Transverse colon (tissue), 4 donors: Measurements from ENCODE around the gene DLGAP3. TPM values are rescaled to one million over a fixed set of nuclear protein-coding genes. Genes with fewer than 3 reads are reported as not detected.

Experiments
- DNase-seq: peaks from one replicate; pipeline ENCODE4 v3.0.0-alpha.2; 2019
- H3K27ac ChIP-seq, 4 donors: fragments of 200-600 bp; sonication (generic); 2 replicates each; pipeline ENCODE4 v1.5.1; 2016 to 2018; ENCODE audit warnings: inconsistent platforms in 4 of 4
- H3K27me3 ChIP-seq: fragments of 200-600 bp; sonication (generic); 2 replicates; pipeline ENCODE4 v1.5.1; 2017; ENCODE audit warnings: inconsistent platforms
- H3K36me3 ChIP-seq, 4 donors: fragments of 200-600 bp; sonication (generic); 2 replicates each; pipeline ENCODE4 v1.5.1; 2017 to 2019; ENCODE audit warnings: inconsistent platforms in 4 of 4
- H3K4me1 ChIP-seq, 4 donors: fragments of 200-600 bp; sonication (generic); 2 replicates each; pipeline ENCODE4 v1.5.1; 2017 to 2020; ENCODE audit warnings: inconsistent platforms in 4 of 4
- H3K4me3 ChIP-seq, 4 donors: fragments of 200-600 bp; sonication (generic); 1 replicate in 1 of 4; 2 replicates in 3 of 4; pipeline versions ENCODE4 v1.5.1 to v1.6.1; 2017 to 2019; ENCODE audit warnings: inconsistent platforms in 4 of 4
- H3K9me3 ChIP-seq, 2 donors: fragments of 200-600 bp; sonication (generic); 2 replicates each; pipeline ENCODE4 v1.5.1; 2017 to 2019; ENCODE audit warnings: inconsistent platforms in 2 of 2
- EP300 ChIP-seq: sonication (generic); formaldehyde crosslinking; IDR thresholded peaks from one replicate; pipeline ENCODE4 v1.6.1; 2017; ENCODE audit warnings: antibody characterized with exemption, low read depth
- POLR2A ChIP-seq: fragments of 450-650 bp; IDR thresholded peaks from one replicate; pipeline ENCODE4 v1.6.1; 2016; ENCODE audit warnings: antibody characterized with exemption, mild to moderate bottlenecking, moderate library complexity
- POLR2AphosphoS5 ChIP-seq, 3 donors: sonication (generic); formaldehyde crosslinking; IDR thresholded peaks; one replicate each; pipeline ENCODE4 v1.6.1; 2016; ENCODE audit warnings: antibody characterized with exemption in 3 of 3
- WGBS, 2 donors: methylation state at CpG; one replicate each; pipeline ENCODE4 v1.1.5; 2018; ENCODE audit warnings: low coverage in 1 of 2; 5-methylcytosine and 5-hydroxymethylcytosine counted together
- in situ Hi-C, 4 donors: fragments of 200-750 bp; cut with MboI; loops; one replicate each; pipeline versions ENCODE4 v1.15.0 to v1.15.1; 2017; ENCODE audit warnings: low sequenced_read_pairs in 3 of 4, low pct_ligation_motif_present in 1 of 4, low pct_unique_long_range_greater_than_20kb in 1 of 4
- intact Hi-C: fragments of 100-400 bp; cut with DNase I; formaldehyde crosslinking; loops from one replicate; pipeline ENCODE4 v1.15.1; 2023; ENCODE audit warnings: low total_unique reads
- total RNA-seq, 4 donors: library from RNA; depleted of rRNA; stranded (reverse); fragments of >200 nt; gene quantifications; one replicate each; pipeline ENCODE4 v1.1.0, GENCODE V29; 2016
- TF ChIP-seq, protein P1 (sequence below), 5 experiments: fragments of 200-600 bp in 3 of 5; fragments of 450-650 bp in 2 of 5; sonication (generic) in 3 of 5; IDR thresholded peaks; 1 replicate in 2 of 5; 2 replicates in 3 of 5; pipeline ENCODE4 v1.5.1; 2016 to 2017; ENCODE audit warnings: antibody characterized with exemption in 5 of 5, inconsistent platforms in 3 of 5, mild to moderate bottlenecking in 2 of 5, moderate library complexity in 1 of 5

The DLGAP3 gene
- total RNA-seq, 4 donors from 2014 or later, result 0.14 to 1.4 (median 0.64) TPM

DNA sequence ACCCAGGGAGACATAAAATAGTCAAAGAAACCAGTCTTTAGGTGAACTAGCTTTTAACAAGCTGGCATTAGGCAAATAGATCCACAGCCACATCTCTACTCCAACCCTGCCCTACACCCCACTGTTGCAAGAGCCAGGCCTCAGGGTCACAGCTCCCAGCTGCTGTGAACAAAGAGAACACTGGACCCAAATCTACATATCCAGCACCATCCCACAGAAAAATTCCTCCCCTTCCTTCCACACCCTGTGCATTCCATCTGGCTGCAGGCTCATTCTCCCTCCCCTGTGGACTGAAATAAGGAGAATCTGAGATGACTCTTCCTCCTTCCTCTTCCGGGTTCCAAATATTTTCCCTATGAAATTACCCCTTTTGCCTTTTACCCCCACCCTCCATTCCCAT, 23.2 kb downstream of the DLGAP3 start:
- no peak overlapping the region for H3K27ac ChIP-seq
- WGBS, 2 donors, result 73 to 75% methylated on average over 1 of the region's 1 CpG
- no peaks in the 10 kb centered on the region for H3K9me3 ChIP-seq
- in situ Hi-C loops (no loop called here), intact Hi-C loops (no loop called here)
- DNase-seq, result no peak
- TF ChIP-seq POLR2A, result no peak
- no peak for TF ChIP-seq EP300
- TF ChIP-seq, protein P1, sequence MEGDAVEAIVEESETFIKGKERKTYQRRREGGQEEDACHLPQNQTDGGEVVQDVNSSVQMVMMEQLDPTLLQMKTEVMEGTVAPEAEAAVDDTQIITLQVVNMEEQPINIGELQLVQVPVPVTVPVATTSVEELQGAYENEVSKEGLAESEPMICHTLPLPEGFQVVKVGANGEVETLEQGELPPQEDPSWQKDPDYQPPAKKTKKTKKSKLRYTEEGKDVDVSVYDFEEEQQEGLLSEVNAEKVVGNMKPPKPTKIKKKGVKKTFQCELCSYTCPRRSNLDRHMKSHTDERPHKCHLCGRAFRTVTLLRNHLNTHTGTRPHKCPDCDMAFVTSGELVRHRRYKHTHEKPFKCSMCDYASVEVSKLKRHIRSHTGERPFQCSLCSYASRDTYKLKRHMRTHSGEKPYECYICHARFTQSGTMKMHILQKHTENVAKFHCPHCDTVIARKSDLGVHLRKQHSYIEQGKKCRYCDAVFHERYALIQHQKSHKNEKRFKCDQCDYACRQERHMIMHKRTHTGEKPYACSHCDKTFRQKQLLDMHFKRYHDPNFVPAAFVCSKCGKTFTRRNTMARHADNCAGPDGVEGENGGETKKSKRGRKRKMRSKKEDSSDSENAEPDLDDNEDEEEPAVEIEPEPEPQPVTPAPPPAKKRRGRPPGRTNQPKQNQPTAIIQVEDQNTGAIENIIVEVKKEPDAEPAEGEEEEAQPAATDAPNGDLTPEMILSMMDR (IDR thresholded peaks at IDR 0.05), result no peak
- TF ChIP-seq POLR2AphosphoS5 (IDR thresholded peaks at IDR 0.05), result no peak
- no peak overlapping the region for H3K4me3 ChIP-seq
- peaks cover 4% of the 10 kb centered on the region for H3K27me3 ChIP-seq
- no peaks in the 10 kb centered on the region for H3K36me3 ChIP-seq
- no peaks in the 10 kb centered on the region for H3K4me1 ChIP-seq

DNA sequence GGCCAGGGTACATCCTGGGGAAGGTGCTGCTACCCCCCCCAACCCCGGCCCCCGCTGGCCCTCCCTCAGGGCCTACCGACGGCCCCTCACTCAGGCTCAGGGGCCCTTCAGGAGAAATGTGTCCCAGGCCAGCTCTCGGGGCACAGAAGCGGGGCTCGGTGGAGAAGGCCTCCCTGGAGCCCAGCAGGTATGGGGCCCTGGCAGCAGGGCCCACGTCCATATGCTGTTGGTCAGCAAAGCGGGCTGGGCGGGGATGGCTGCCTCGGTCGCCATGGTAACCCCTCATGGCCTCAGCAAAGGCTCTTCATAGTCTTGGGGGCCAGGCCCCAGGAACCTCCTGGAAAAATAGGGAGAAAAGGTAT, 24.4 kb downstream of the DLGAP3 start:
- TF ChIP-seq EP300, result no peak
- no peak for TF ChIP-seq POLR2A
- TF ChIP-seq, protein P1 (IDR thresholded peaks at IDR 0.05), result no peak
- no peak for TF ChIP-seq POLR2AphosphoS5 (IDR thresholded peaks at IDR 0.05)
- Histone ChIP-seq H3K27me3 (peaks cover 5% of the 10 kb centered on the region), H3K4me3 (no peak overlapping the region), H3K4me1 (no peaks in the 10 kb centered on the region), H3K36me3 (no peaks in the 10 kb centered on the region), H3K27ac (no peak overlapping the region), H3K9me3 (no peaks in the 10 kb centered on the region)
- intact Hi-C loops, result no loop called here
- WGBS, 2 donors, result 85% methylated on average over 12 of the region's 12 CpGs; no CpG with 5 or more reads in 1 of the 2 donors
- DNase-seq, result no peak
- in situ Hi-C loops, result no loop called here

DNA sequence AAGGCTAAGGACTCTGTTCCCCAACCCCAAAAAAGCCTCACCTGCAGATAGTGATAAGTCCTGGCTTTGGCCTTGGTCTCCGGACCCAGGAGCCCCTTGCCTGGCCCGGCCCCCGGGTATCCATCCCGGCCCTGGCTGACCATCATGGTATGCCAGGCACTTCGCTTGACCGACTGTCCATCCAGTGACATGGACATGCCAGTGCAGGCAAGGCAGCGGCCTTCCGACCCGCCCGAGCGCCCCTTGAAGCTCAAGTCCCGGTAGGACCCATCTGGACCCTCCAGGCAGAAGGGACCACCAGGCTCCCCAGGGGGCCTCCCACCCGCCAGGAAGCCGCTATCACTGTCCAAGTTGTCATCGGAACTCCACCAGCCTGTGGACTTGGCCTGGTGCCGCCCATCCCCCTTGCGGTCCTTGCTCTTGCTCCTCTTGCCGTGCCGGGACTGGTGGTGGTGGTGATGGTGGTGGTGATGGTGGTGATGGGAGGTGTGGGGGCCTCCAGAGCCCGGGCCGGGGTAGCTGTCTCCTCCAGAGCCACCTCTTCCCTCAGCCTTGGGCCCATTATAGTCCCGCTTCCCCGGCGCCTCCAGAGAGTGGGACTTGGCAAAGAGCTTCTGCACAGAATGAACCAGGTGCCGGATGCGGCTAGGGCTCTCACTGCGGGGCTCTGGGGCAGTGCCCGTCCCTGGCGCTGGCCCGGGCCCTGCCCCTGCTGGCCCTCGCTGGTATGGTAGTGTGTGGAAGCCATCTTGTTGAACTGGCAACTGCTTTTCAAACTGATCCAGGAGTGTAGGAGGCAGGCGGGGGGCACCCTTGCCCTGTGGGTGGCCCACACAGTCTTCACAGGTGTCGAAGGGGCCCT, 25.0 kb downstream of the DLGAP3 start:
- H3K27ac ChIP-seq, result no peak overlapping the region
- 89% methylated on average over 27 of the region's 33 CpGs; no CpG with 5 or more reads in 1 of the 2 donors for WGBS, 2 donors
- no peaks in the 10 kb centered on the region for H3K9me3 ChIP-seq
- intact Hi-C loops, result no loop called here
- H3K4me3 ChIP-seq, result no peak overlapping the region
- H3K27me3 ChIP-seq, result peaks cover 5% of the 10 kb centered on the region
- in situ Hi-C loops, result no loop called here
- TF ChIP-seq, protein P1 (IDR thresholded peaks at IDR 0.05), result no peak
- no peak for TF ChIP-seq POLR2A
- no peak for TF ChIP-seq POLR2AphosphoS5 (IDR thresholded peaks at IDR 0.05)
- H3K36me3 ChIP-seq, result no peaks in the 10 kb centered on the region
- no peaks in the 10 kb centered on the region for H3K4me1 ChIP-seq
- DNase-seq, result no peak

DNA sequence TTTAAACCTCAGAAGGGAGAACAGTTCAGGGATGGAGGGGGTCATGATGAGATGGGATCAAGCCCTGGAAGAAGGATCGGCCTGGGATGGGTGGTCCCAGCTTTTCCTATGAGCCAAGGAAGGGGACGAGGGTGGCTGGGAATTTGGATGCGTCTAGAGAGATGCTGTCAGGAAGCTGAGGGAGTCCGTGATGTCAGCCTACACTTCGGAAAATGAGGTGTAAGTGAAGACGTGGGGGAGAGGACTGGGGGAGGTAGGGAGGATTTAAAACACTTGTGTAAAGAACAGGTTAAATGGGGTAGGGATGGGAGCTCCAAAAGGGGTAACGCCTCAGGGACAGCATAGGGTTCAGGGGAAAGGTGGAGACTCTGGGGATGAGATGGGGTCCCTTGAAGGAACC, 27.5 kb downstream of the DLGAP3 start:
- no peak for DNase-seq
- peaks cover 5% of the 10 kb centered on the region for H3K27me3 ChIP-seq
- in situ Hi-C loops (no loop called here), intact Hi-C loops (no loop called here)
- no peak overlapping the region for H3K4me3 ChIP-seq
- 57 to 67% methylated on average over 5 to 7 of the region's 7 CpGs for WGBS, 2 donors
- H3K4me1 ChIP-seq, result peaks cover 0 to 6% (median 0%) of the 10 kb centered on the region in 4 donors
- no peak for TF ChIP-seq EP300
- no peak for TF ChIP-seq POLR2A
- TF ChIP-seq, protein P1 (IDR thresholded peaks at IDR 0.05), result no peak
- no peak for TF ChIP-seq POLR2AphosphoS5 (IDR thresholded peaks at IDR 0.05)
- H3K9me3 ChIP-seq, result no peaks in the 10 kb centered on the region
- H3K27ac ChIP-seq, result no peak overlapping the region
- H3K36me3 ChIP-seq, result no peaks in the 10 kb centered on the region
